OCI-LY1 (cell line): ENCODE measurements around the gene EDN1.

ENCODE experiments used
- H2AFZ ChIP-seq: fragments of 200-600 bp; sonication (generic), shearing (Covaris generic); 2 replicates; pipeline ENCODE4 v1.6.0; 2014; ENCODE audit warnings: antibody characterized with exemption, mild to moderate bottlenecking, low read length
- H3F3A ChIP-seq: fragments of 200-600 bp; sonication (generic), shearing (Covaris generic); 2 replicates; pipeline ENCODE4 v1.6.0; 2014; ENCODE audit warnings: mild to moderate bottlenecking, antibody characterized with exemption, low read length, moderate library complexity; ENCODE audit not compliant: insufficient read depth
- H3K27ac ChIP-seq: fragments of 200-600 bp; sonication (generic); 2 replicates; pipeline ENCODE4 v1.5.1; 2014; ENCODE audit warnings: low read length, mixed run types, mild to moderate bottlenecking, low read depth; ENCODE audit not compliant: poor library complexity, severe bottlenecking
- H3K27me3 ChIP-seq: fragments of 200-600 bp; sonication (generic); 2 replicates; pipeline ENCODE4 v1.6.0; 2014; ENCODE audit warnings: antibody characterized with exemption, mild to moderate bottlenecking, low read length, moderate library complexity; ENCODE audit not compliant: insufficient read depth
- H3K36me3 ChIP-seq: fragments of 200-600 bp; sonication (generic); 2 replicates; pipeline ENCODE4 v1.6.1; 2014; ENCODE audit warnings: mild to moderate bottlenecking, antibody characterized with exemption, low read length, moderate library complexity, mixed read lengths; ENCODE audit not compliant: insufficient read depth
- H3K4me1 ChIP-seq: fragments of 200-600 bp; sonication (generic); 2 replicates; pipeline ENCODE4 v1.5.1; 2014; ENCODE audit warnings: mild to moderate bottlenecking, low read length, moderate library complexity; ENCODE audit not compliant: insufficient read depth, severe bottlenecking
- H3K4me2 ChIP-seq: fragments of 200-600 bp; sonication (generic), shearing (Covaris generic); 2 replicates; pipeline ENCODE4 v1.6.1; 2014; ENCODE audit warnings: low read length
- H3K4me3 ChIP-seq: fragments of 200-600 bp; sonication (generic); 2 replicates; pipeline ENCODE4 v1.5.1; 2014; ENCODE audit warnings: low read length, low read depth, mild to moderate bottlenecking, mixed read lengths; ENCODE audit not compliant: poor library complexity, severe bottlenecking
- H3K79me2 ChIP-seq: fragments of 200-600 bp; shearing (Covaris generic); 2 replicates; pipeline ENCODE4 v1.6.1; 2016; ENCODE audit warnings: mixed run types, low read length, mixed read lengths; ENCODE audit not compliant: insufficient read depth
- H3K9ac ChIP-seq: fragments of 200-600 bp; sonication (generic), shearing (Covaris generic); 2 replicates; pipeline ENCODE4 v1.6.1; 2014; ENCODE audit warnings: mild to moderate bottlenecking, low read length, mixed read lengths
- H3K9me2 ChIP-seq: fragments of 200-600 bp; sonication (generic), shearing (Covaris generic); 2 replicates; pipeline ENCODE4 v1.6.1; 2014; ENCODE audit warnings: low read depth, mild to moderate bottlenecking, low read length, mixed read lengths
- H3K9me3 ChIP-seq: fragments of 200-600 bp; shearing (Covaris generic); 2 replicates; pipeline ENCODE4 v1.6.1; 2014; ENCODE audit warnings: low read length, mixed read lengths
- H4K20me1 ChIP-seq: fragments of 200-600 bp; sonication (generic), shearing (Covaris generic); 2 replicates; pipeline ENCODE4 v1.6.0; 2016; ENCODE audit warnings: mild to moderate bottlenecking, low read length; ENCODE audit not compliant: insufficient read depth
- CTCF ChIP-seq: fragments of 200-600 bp; sonication (generic), shearing (Covaris generic); IDR thresholded peaks from 2 replicates; pipeline ENCODE4 v1.5.1; 2017; ENCODE audit warnings: mild to moderate bottlenecking, antibody characterized with exemption, low read length, moderate library complexity, mixed read lengths
- EZH2 ChIP-seq: fragments of 200-600 bp; sonication (generic), shearing (Covaris generic); IDR thresholded peaks from 2 replicates; pipeline ENCODE4 v1.8.0; 2017; ENCODE audit warnings: borderline replicate concordance, mixed run types, mild to moderate bottlenecking, antibody characterized with exemption, low read length, moderate library complexity, mixed read lengths

EDN1 gene

GRCh38 chr6:12293235-12293930 lies 3.2 kb downstream of the EDN1 start:
- Histone ChIP-seq H3K79me2 (peaks cover 12% of the 10 kb centered on the region; the same call in 1 of the 2 replicates), H3K9me2 (no peaks in the 10 kb centered on the region), H3K36me3 (peaks cover 26% of the 10 kb centered on the region), H3K4me1 (peaks cover 40% of the 10 kb centered on the region), H3K9me3 (no peaks in the 10 kb centered on the region), H2AFZ (no peak overlapping the region), H4K20me1 (no peaks in the 10 kb centered on the region), H3K27me3 (no peaks in the 10 kb centered on the region), H3K4me2 (peak overlapping the region; percentile 85), H3K9ac (no peak overlapping the region), H3K4me3 (no peak overlapping the region), H3F3A (no peaks in the 10 kb centered on the region), H3K27ac (no peak overlapping the region)
- TF ChIP-seq EZH2: no peak
- no peak for TF ChIP-seq CTCF

- H3K27me3 ChIP-seq: no peaks in the 10 kb centered on the region
- H3K79me2 ChIP-seq: peaks cover 12% of the 10 kb centered on the region; the same call in 1 of the 2 replicates
- H3K4me3 ChIP-seq: no peak overlapping the region
- H3K4me2 ChIP-seq: no peak overlapping the region
- H3K9me2 ChIP-seq: no peaks in the 10 kb centered on the region
- H4K20me1 ChIP-seq: no peaks in the 10 kb centered on the region
- H3K9me3 ChIP-seq: no peaks in the 10 kb centered on the region
- TF ChIP-seq CTCF: no peak
- no peak for TF ChIP-seq EZH2
- H3K4me1 ChIP-seq: peaks cover 40% of the 10 kb centered on the region
- H3K36me3 ChIP-seq: peaks cover 26% of the 10 kb centered on the region
- H3K9ac ChIP-seq: no peak overlapping the region
- H3K27ac ChIP-seq: no peak overlapping the region
- H2AFZ ChIP-seq: no peak overlapping the region
- no peaks in the 10 kb centered on the region for H3F3A ChIP-seq
These were observed 4.0 kb downstream of the EDN1 start for GRCh38 chr6:12293931-12294807.

GRCh38 chr6:12294851-12295536 lies 4.8 kb downstream of the EDN1 start:
- H3K4me2 ChIP-seq: no peak overlapping the region
- H3K36me3 ChIP-seq: peaks cover 26% of the 10 kb centered on the region
- peaks cover 33% of the 10 kb centered on the region for H3K4me1 ChIP-seq

More at GRCh38 chr6:12294851-12295536, 4.8 kb downstream of the EDN1 start:
- TF ChIP-seq CTCF (no peak), EZH2 (no peak)
- Histone ChIP-seq H3K79me2 (peaks cover 12% of the 10 kb centered on the region; the same call in 1 of the 2 replicates), H3K27ac (no peak overlapping the region), H3K4me3 (no peak overlapping the region), H3K9me2 (no peaks in the 10 kb centered on the region), H3K27me3 (no peaks in the 10 kb centered on the region), H4K20me1 (no peaks in the 10 kb centered on the region), H3K9ac (no peak overlapping the region), H3K9me3 (no peaks in the 10 kb centered on the region), H2AFZ (no peak overlapping the region), H3F3A (no peaks in the 10 kb centered on the region)
